HepG2 (cell line): ENCODE measurements around the gene HSPA6. TPM values are rescaled to one million over a fixed set of nuclear protein-coding genes. Genes with fewer than 3 reads are reported as not detected.
"Not testable (repeated sequence)": the region's sequence is repeated elsewhere in the genome, so short reads cannot be mapped to it uniquely, and the experiment has no call there.

Experiments
- SOX6 ChIP-seq, 2 experiments: fragments of 450-650 bp in 1 of 2; sonication (generic) in 1 of 2; formaldehyde crosslinking in 1 of 2; IDR thresholded peaks; 2 replicates each; pipeline versions ENCODE4 v1.4.0 to v1.6.1; 2017 to 2020; ENCODE audit warnings: antibody characterized with exemption in 1 of 2, mild to moderate bottlenecking in 1 of 2, missing genetic modification reagents in 1 of 2
- TARDBP ChIP-seq: sonication (generic); formaldehyde crosslinking; IDR thresholded peaks from 2 replicates; pipeline ENCODE4 v1.8.0; 2022; ENCODE audit warnings: mild to moderate bottlenecking, missing genetic modification reagents
- TP53 ChIP-seq: sonication (generic); formaldehyde crosslinking; conservative IDR thresholded peaks from 2 replicates; pipeline ENCODE4 v1.4.0; 2020; ENCODE audit warnings: missing genetic modification reagents
- ZKSCAN8 ChIP-seq: IDR thresholded peaks from 2 replicates; pipeline ENCODE4 v1.6.1; 2016; ENCODE audit warnings: borderline replicate concordance, missing genetic modification reagents, missing compliant biosample characterization
- ZNF317 ChIP-seq: sonication (generic); formaldehyde crosslinking; IDR thresholded peaks from 2 replicates; pipeline ENCODE4 v1.5.0; 2020; ENCODE audit warnings: mild to moderate bottlenecking, missing genetic modification reagents
- ZNF503 ChIP-seq: sonication (generic); formaldehyde crosslinking; IDR thresholded peaks from 2 replicates; pipeline ENCODE4 v1.4.0; 2020; ENCODE audit warnings: missing genetic modification reagents
- polyA plus RNA-seq, 8 experiments: library from polyadenylated mRNA; depleted of rRNA in 3 of 8; stranded (reverse) in 7 of 8; unstranded in 1 of 8; fragments of >200 nt; fragmentation: Illumina TruSeq in 4 of 8; extraction: Trizol in 4 of 8; gene quantifications; 2 replicates each; pipeline versions ENCODE4 v1.2.1 to v1.2.3, GENCODE V29; 2011 to 2016; ENCODE audit warnings: low read depth in 4 of 8, missing spikeins in 1 of 8, mixed read lengths in 1 of 8; ENCODE audit not compliant: insufficient read depth in 1 of 8
- total RNA-seq, 5 experiments: library from RNA; depleted of rRNA; stranded (reverse); fragments of >200 nt; fragmentation: Illumina TruSeq; extraction: Trizol; gene quantifications; 2 replicates each; pipeline ENCODE4 v1.2.3, GENCODE V29; 2016; ENCODE audit warnings: low read depth in 1 of 5
- TF ChIP-seq, protein P1 (sequence below), 2 experiments: fragments of 450-650 bp in 1 of 2; sonication (generic) in 1 of 2; formaldehyde crosslinking in 1 of 2; IDR thresholded peaks; 2 replicates each; pipeline versions ENCODE4 v1.6.1 to v1.8.0; 2016 to 2022; ENCODE audit warnings: antibody characterized with exemption in 1 of 2, mild to moderate bottlenecking in 1 of 2, missing genetic modification reagents in 1 of 2
- TF ChIP-seq, protein P2 (sequence below): sonication (generic); formaldehyde crosslinking; IDR thresholded peaks from 2 replicates; pipeline ENCODE4 v1.4.0; 2020; ENCODE audit warnings: missing genetic modification reagents

HSPA6 gene
- total and polyA plus RNA-seq, 2 of the 13 experiments (the other 11 are each of a cell fraction or from before 2014, with no cell fraction given), result 0.07 TPM; not detected in 1

GRCh38 chr1:161539731-161540569 is 15.6 kb downstream of the HSPA6 start (continued):
- TF ChIP-seq, protein P1, sequence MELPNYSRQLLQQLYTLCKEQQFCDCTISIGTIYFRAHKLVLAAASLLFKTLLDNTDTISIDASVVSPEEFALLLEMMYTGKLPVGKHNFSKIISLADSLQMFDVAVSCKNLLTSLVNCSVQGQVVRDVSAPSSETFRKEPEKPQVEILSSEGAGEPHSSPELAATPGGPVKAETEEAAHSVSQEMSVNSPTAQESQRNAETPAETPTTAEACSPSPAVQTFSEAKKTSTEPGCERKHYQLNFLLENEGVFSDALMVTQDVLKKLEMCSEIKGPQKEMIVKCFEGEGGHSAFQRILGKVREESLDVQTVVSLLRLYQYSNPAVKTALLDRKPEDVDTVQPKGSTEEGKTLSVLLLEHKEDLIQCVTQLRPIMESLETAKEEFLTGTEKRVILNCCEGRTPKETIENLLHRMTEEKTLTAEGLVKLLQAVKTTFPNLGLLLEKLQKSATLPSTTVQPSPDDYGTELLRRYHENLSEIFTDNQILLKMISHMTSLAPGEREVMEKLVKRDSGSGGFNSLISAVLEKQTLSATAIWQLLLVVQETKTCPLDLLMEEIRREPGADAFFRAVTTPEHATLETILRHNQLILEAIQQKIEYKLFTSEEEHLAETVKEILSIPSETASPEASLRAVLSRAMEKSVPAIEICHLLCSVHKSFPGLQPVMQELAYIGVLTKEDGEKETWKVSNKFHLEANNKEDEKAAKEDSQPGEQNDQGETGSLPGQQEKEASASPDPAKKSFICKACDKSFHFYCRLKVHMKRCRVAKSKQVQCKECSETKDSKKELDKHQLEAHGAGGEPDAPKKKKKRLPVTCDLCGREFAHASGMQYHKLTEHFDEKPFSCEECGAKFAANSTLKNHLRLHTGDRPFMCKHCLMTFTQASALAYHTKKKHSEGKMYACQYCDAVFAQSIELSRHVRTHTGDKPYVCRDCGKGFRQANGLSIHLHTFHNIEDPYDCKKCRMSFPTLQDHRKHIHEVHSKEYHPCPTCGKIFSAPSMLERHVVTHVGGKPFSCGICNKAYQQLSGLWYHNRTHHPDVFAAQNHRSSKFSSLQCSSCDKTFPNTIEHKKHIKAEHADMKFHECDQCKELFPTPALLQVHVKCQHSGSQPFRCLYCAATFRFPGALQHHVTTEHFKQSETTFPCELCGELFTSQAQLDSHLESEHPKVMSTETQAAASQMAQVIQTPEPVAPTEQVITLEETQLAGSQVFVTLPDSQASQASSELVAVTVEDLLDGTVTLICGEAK (IDR thresholded peaks at IDR 0.05), result not testable (repeated sequence)
- TF ChIP-seq, protein P1 (CRISPR knock-in tag; IDR thresholded peaks at IDR 0.05), result peak; percentile 58; the same call in 1 of the 2 replicates
- not testable (repeated sequence) for TF ChIP-seq SOX6 (IDR thresholded peaks at IDR 0.05)
- TF ChIP-seq SOX6 (CRISPR knock-in tag; IDR thresholded peaks at IDR 0.05) (peak; percentile 43; the same call in 1 of the 2 replicates), TARDBP (CRISPR knock-in tag) (peak; percentile 50; the same call in 1 of the 2 replicates), TP53 (CRISPR knock-in tag) (peak; percentile 71; the same call in 1 of the 2 replicates), ZNF317 (peak; percentile 31; the same call in 1 of the 2 replicates), ZKSCAN8 (CRISPR knock-in tag) (0 out of 2 replicates have a peak, but pooled peaks have one; percentile 69), ZNF503 (CRISPR knock-in tag) (peak; percentile 63; the same call in 1 of the 2 replicates)
- TF ChIP-seq, protein P2, sequence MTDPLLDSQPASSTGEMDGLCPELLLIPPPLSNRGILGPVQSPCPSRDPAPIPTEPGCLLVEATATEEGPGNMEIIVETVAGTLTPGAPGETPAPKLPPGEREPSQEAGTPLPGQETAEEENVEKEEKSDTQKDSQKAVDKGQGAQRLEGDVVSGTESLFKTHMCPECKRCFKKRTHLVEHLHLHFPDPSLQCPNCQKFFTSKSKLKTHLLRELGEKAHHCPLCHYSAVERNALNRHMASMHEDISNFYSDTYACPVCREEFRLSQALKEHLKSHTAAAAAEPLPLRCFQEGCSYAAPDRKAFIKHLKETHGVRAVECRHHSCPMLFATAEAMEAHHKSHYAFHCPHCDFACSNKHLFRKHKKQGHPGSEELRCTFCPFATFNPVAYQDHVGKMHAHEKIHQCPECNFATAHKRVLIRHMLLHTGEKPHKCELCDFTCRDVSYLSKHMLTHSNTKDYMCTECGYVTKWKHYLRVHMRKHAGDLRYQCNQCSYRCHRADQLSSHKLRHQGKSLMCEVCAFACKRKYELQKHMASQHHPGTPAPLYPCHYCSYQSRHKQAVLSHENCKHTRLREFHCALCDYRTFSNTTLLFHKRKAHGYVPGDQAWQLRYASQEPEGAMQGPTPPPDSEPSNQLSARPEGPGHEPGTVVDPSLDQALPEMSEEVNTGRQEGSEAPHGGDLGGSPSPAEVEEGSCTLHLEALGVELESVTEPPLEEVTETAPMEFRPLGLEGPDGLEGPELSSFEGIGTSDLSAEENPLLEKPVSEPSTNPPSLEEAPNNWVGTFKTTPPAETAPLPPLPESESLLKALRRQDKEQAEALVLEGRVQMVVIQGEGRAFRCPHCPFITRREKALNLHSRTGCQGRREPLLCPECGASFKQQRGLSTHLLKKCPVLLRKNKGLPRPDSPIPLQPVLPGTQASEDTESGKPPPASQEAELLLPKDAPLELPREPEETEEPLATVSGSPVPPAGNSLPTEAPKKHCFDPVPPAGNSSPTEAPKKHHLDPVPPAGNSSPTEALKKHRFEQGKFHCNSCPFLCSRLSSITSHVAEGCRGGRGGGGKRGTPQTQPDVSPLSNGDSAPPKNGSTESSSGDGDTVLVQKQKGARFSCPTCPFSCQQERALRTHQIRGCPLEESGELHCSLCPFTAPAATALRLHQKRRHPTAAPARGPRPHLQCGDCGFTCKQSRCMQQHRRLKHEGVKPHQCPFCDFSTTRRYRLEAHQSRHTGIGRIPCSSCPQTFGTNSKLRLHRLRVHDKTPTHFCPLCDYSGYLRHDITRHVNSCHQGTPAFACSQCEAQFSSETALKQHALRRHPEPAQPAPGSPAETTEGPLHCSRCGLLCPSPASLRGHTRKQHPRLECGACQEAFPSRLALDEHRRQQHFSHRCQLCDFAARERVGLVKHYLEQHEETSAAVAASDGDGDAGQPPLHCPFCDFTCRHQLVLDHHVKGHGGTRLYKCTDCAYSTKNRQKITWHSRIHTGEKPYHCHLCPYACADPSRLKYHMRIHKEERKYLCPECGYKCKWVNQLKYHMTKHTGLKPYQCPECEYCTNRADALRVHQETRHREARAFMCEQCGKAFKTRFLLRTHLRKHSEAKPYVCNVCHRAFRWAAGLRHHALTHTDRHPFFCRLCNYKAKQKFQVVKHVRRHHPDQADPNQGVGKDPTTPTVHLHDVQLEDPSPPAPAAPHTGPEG, result 0 out of 2 replicates have a peak, but pooled peaks have one; percentile 63
